SK-N-MC (cell line): Measurements from ENCODE around the gene IQUB.

Experiments
- EZH2 ChIP-seq: fragments of 200-600 bp; sonication (generic); IDR thresholded peaks from one replicate; pipeline ENCODE4 v1.6.1; 2017; ENCODE audit warnings: antibody characterized with exemption
- FOXP2 ChIP-seq: optimal IDR thresholded peaks from 2 replicates; pipeline ENCODE3; 2011; ENCODE audit warnings: mild to moderate bottlenecking, moderate library complexity; ENCODE audit not compliant: insufficient read depth; ENCODE audit errors: extremely low read length, control extremely low read depth
- POLR2AphosphoS5 ChIP-seq: IDR thresholded peaks from 2 replicates; pipeline ENCODE4 v1.6.1; 2012; ENCODE audit warnings: mild to moderate bottlenecking, low read depth, low read length, borderline replicate concordance

GRCh38 chr7:123435080-123435700, 99.2 kb downstream of the IQUB start:
- TF ChIP-seq EZH2 = no peak
- TF ChIP-seq POLR2AphosphoS5 = no peak
- no peak for TF ChIP-seq FOXP2
